ENCODE data around the gene YPEL2. TPM values are rescaled to one million over a fixed set of nuclear protein-coding genes. Genes with fewer than 3 reads are reported as not detected.
A peak's percentile ranks its signal among the peaks of the same experiment; 100 is the strongest.

Gene YPEL2
- total RNA-seq, 4 donors from 2014 or later, result 35.5 to 47.1 (median 40.6) TPM

DNA sequence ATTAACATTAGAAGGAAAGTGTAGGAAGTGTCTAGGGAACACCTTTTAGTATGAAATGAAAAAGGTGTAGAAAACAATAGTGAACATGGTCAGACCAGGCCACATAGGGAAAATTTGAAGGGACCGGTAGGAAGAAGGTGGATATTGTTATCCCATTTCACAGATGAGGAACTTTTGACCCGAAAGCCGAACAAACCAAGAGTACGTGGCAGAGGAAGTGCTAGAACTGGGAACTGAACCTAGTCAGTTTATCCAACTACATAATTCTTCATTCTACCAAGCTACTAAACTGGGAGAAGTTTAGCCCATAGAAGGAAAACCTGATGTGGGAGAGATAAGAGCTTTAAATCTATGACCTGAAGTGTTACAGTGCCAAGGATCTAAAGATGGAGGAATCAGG lies 43.2 kb downstream of the YPEL2 start:
- ATAC-seq, result no peak
- TF ChIP-seq POLR2A (IDR thresholded peaks at IDR 0.05) (no peak), EP300 (IDR thresholded peaks at IDR 0.05) (no peak), CTCF (IDR thresholded peaks at IDR 0.05) (no peak), POLR2AphosphoS5 (IDR thresholded peaks at IDR 0.05) (no peak)
- WGBS, 2 donors (ENCODE audit: low coverage in 1 of 2), result 71 to 90% methylated on average over 4 of the region's 4 CpGs
- Histone ChIP-seq H3K4me3 (no peak overlapping the region), H3K27me3 (no peaks in the 10 kb centered on the region), H3K4me1 (peaks cover 56 to 100% (median 90%) of the 10 kb centered on the region in 3 donors), H3K9me3 (no peaks in the 10 kb centered on the region), H3K36me3 (no peaks in the 10 kb centered on the region), H3K27ac (peak overlapping the region; percentile 89 to 99 (median 92))

DNA sequence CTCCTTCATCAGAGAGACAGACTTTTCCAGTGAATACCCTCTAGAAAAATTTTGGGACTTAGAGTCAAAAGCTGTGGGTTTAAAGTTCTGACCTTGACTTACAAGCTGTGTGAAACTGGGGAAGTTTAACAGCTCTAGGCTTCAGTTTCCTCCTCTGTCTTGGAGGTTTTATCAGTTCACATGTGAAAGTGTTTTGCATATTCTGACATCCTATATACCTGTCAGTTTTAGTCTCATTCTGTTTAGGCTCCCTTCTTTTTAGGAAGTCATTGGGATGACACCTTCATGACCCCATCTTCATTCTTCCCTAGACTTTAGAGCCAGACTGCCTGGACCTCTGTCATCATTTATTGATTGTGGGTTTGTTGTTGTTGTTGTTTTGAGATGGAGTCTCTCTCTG lies 44.4 kb downstream of the YPEL2 start:
- TF ChIP-seq POLR2AphosphoS5 (IDR thresholded peaks at IDR 0.05) (no peak), CTCF (IDR thresholded peaks at IDR 0.05) (no peak), POLR2A (IDR thresholded peaks at IDR 0.05) (no peak)
- no peaks in the 10 kb centered on the region for H3K9me3 ChIP-seq
- peak overlapping the region in 3 of 4 donors; percentile 89 to 95 (median 90) for H3K27ac ChIP-seq
- no peak for ATAC-seq
- H3K4me3 ChIP-seq, result no peak overlapping the region
- H3K27me3 ChIP-seq, result no peaks in the 10 kb centered on the region
- H3K36me3 ChIP-seq, result no peaks in the 10 kb centered on the region
- peaks cover 52 to 100% (median 84%) of the 10 kb centered on the region in 3 donors for H3K4me1 ChIP-seq

DNA sequence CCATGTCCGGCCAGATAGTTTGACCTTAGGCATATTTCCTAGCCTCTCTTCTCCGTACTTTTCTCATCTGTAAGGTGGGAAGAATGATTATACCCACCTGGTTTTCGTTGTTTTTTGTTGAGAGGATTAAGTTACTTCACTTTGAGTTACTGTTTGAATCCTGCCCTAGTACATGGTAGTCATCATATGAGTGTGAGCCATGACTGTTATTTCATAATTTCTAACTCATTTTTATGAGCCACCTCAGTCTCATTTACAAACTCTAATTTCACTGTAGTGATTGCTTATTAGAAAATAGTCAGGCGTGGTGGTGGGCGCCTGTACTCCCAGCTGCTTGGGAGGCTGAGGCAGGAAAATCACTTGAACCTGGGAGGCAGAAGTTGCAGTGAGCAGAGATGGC lies 45.1 kb downstream of the YPEL2 start:
- TF ChIP-seq CTCF (IDR thresholded peaks at IDR 0.05) (no peak), POLR2A (IDR thresholded peaks at IDR 0.05) (no peak), EP300 (IDR thresholded peaks at IDR 0.05) (no peak), POLR2AphosphoS5 (IDR thresholded peaks at IDR 0.05) (no peak)
- Histone ChIP-seq H3K4me1 (peaks cover 56 to 100% (median 84%) of the 10 kb centered on the region in 3 donors), H3K27ac (peak overlapping the region in 3 of 4 donors; percentile 89 to 95 (median 90)), H3K4me3 (no peak overlapping the region), H3K27me3 (no peaks in the 10 kb centered on the region), H3K9me3 (no peaks in the 10 kb centered on the region), H3K36me3 (no peaks in the 10 kb centered on the region)
- no peak for ATAC-seq
- 89 to 95% methylated on average over 3 to 5 of the region's 5 CpGs for WGBS, 2 donors (ENCODE audit: low coverage in 1 of 2)

- Histone ChIP-seq H3K9me3 (no peaks in the 10 kb centered on the region), H3K36me3 (no peaks in the 10 kb centered on the region), H3K4me3 (no peak overlapping the region), H3K27ac (peak overlapping the region; percentile 26 to 80 (median 76)), H3K27me3 (no peaks in the 10 kb centered on the region), H3K4me1 (peaks cover 47 to 100% (median 81%) of the 10 kb centered on the region in 3 donors)
- no peak for TF ChIP-seq EP300 (IDR thresholded peaks at IDR 0.05)
- TF ChIP-seq POLR2AphosphoS5 (IDR thresholded peaks at IDR 0.05), result no peak
- no peak for TF ChIP-seq POLR2A (IDR thresholded peaks at IDR 0.05)
- TF ChIP-seq CTCF (IDR thresholded peaks at IDR 0.05), result no peak
- ATAC-seq, result no peak
- WGBS, 2 donors (ENCODE audit: low coverage in 1 of 2), result 60 to 86% methylated on average over 1 of the region's 3 CpGs
Measured at GRCh38 chr17:59377410-59377809, 46.0 kb downstream of the YPEL2 start.

- peak; percentile 57 for ATAC-seq
- no peaks in the 10 kb centered on the region for H3K36me3 ChIP-seq
- H3K4me3 ChIP-seq, result no peak overlapping the region
- TF ChIP-seq POLR2AphosphoS5 (IDR thresholded peaks at IDR 0.05) (peak; percentile 71), POLR2A (IDR thresholded peaks at IDR 0.05) (no peak)
- H3K9me3 ChIP-seq, result no peaks in the 10 kb centered on the region
- H3K27ac ChIP-seq, result peak overlapping the region; percentile 26 to 80 (median 76)
- H3K4me1 ChIP-seq, result peaks cover 40 to 90% (median 68%) of the 10 kb centered on the region in 3 donors
- H3K27me3 ChIP-seq, result no peaks in the 10 kb centered on the region
- 17 to 27% methylated on average over 1 to 4 of the region's 4 CpGs for WGBS, 2 donors (ENCODE audit: low coverage in 1 of 2)
Measured at GRCh38 chr17:59378675-59379074, 47.2 kb downstream of the YPEL2 start.
